T-helper 2 cell treated with Interferon-gamma antibody and Interleukin-4, amounts not matched to agents 5 μg/mL and 100 μg/mL, for 36 hours (primary cell): ENCODE results near the gene NISCH.

Source experiments
- DNase-seq: peaks from one replicate; pipeline ENCODE4 v3.0.0; 2021; ENCODE audit warnings: low spot score
- H3K27ac Mint-ChIP-seq: one replicate; pipeline ENCODE4 v1.8.0; 2021; ENCODE audit warnings: mild to moderate bottlenecking, mixed read lengths
- H3K27me3 Mint-ChIP-seq: one replicate; pipeline ENCODE4 v1.8.0; 2021; ENCODE audit warnings: low read depth, mixed read lengths
- H3K36me3 Mint-ChIP-seq: one replicate; pipeline ENCODE4 v1.8.0; 2021; ENCODE audit warnings: low read depth, mixed read lengths
- H3K4me1 Mint-ChIP-seq: one replicate; pipeline ENCODE4 v1.8.0; 2021; ENCODE audit warnings: low read depth, mixed read lengths
- H3K4me3 Mint-ChIP-seq: one replicate; pipeline ENCODE4 v1.8.0; 2022; ENCODE audit warnings: mild to moderate bottlenecking, moderate library complexity, mixed read lengths
- H3K9me3 Mint-ChIP-seq: one replicate; pipeline ENCODE4 v1.8.0; 2021; ENCODE audit warnings: mixed read lengths

NISCH gene

DNA sequence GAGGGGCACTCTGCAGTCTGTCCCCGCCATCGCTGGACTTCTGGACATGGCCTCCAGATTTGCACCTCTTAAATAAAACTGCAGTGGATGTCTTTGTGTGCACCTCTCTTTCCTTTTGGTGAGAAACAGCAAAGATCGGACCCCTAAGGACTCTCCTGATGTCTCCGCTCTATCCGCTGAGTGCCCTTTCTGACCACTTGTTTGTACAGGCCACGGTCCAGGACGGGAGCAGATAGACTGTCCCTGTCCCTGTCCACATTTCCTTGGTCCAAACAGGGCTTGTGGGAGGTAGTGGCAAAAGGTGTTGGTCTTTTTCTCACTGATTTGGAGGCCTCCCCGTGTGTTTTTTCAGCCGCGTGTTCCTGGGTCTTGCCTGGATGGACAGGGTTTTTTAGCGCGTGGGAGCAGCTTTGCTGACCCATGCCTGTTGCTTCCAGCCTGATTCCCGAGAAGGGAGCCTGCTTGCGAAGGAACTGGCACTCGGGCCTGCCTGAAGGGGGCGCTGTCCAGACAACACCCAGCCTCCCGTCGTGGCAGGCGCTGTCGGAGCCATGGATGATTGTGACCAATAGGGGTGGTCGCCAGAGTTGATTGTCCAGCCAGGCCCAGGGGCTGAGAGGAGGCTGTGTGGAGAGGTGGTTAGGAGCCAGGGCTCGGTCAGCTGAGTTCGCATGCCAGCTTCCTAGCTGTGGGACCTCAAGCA is 26.6 kb downstream of the NISCH start:
- H3K9me3 Mint-ChIP-seq, result no peaks in the 10 kb centered on the region
- no peak overlapping the region for H3K27ac Mint-ChIP-seq
- H3K4me3 Mint-ChIP-seq, result no peak overlapping the region
- no peaks in the 10 kb centered on the region for H3K4me1 Mint-ChIP-seq
- H3K36me3 Mint-ChIP-seq, result peaks cover 24% of the 10 kb centered on the region
- DNase-seq, result no peak
- no peaks in the 10 kb centered on the region for H3K27me3 Mint-ChIP-seq

- Mint-ChIP-seq H3K27me3 (no peaks in the 10 kb centered on the region), H3K4me1 (no peaks in the 10 kb centered on the region), H3K9me3 (no peaks in the 10 kb centered on the region), H3K27ac (no peak overlapping the region), H3K36me3 (peaks cover 20% of the 10 kb centered on the region), H3K4me3 (no peak overlapping the region)
- no peak for DNase-seq
These were observed 27.7 kb downstream of the NISCH start for GRCh38 chr3:52483081-52483480.

GRCh38 chr3:52483577-52484381 is 28.4 kb downstream of the NISCH start:
- Mint-ChIP-seq H3K4me1 (no peaks in the 10 kb centered on the region), H3K4me3 (no peak overlapping the region), H3K27me3 (no peaks in the 10 kb centered on the region), H3K9me3 (no peaks in the 10 kb centered on the region), H3K36me3 (peaks cover 19% of the 10 kb centered on the region), H3K27ac (no peak overlapping the region)
- no peak for DNase-seq

DNA sequence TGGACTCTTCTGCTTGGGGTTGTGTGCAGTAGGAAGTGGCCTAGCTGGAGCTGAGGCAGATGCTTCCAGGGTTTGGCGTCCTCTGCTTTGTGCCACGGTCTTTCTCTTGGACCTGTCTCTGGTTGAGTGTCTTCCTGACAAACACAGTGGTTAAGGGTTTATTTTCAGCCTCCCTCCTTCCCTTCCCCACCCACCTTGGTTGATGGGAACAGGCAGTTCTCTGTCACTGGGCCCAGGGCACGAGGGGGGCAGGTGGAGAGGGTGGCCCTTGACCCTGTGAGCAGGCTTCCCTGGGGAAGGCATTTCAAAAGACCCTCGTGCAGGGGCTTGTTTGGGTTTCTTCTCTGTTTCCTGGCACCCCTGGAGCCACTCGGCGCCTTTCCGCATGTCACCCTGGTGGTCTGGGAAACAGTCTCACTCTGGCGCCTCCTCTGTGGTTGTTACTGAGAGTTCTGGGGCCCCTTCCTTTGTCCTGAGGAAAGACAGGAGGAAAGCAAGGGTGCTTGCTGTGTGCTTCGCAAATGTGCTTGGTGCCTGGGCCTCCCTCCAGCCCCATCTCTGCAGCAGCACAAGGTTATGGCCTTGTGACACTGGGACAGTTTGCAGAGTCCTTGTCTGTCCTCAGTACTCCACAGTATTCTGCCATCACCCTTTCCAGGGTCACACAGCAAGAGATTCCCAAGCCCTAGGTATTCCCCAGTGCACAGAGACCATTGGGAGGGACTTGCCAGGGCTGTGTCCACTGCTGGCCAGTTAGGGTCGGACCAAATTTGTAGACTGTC is 29.5 kb downstream of the NISCH start:
- Mint-ChIP-seq H3K4me1 (no peaks in the 10 kb centered on the region), H3K27ac (no peak overlapping the region), H3K9me3 (no peaks in the 10 kb centered on the region), H3K27me3 (no peaks in the 10 kb centered on the region), H3K36me3 (peaks cover 16% of the 10 kb centered on the region), H3K4me3 (no peak overlapping the region)
- DNase-seq, result no peak

- H3K27ac Mint-ChIP-seq, result no peak overlapping the region
- H3K4me1 Mint-ChIP-seq, result no peaks in the 10 kb centered on the region
- DNase-seq, result no peak
- H3K9me3 Mint-ChIP-seq, result no peaks in the 10 kb centered on the region
- peaks cover 12% of the 10 kb centered on the region for H3K36me3 Mint-ChIP-seq
- no peaks in the 10 kb centered on the region for H3K27me3 Mint-ChIP-seq
- H3K4me3 Mint-ChIP-seq, result no peak overlapping the region
These were observed 31.8 kb downstream of the NISCH start for GRCh38 chr3:52487050-52487787.

- H3K27me3 Mint-ChIP-seq, result no peaks in the 10 kb centered on the region
- no peaks in the 10 kb centered on the region for H3K4me1 Mint-ChIP-seq
- H3K9me3 Mint-ChIP-seq, result no peaks in the 10 kb centered on the region
- no peak overlapping the region for H3K4me3 Mint-ChIP-seq
- no peak overlapping the region for H3K27ac Mint-ChIP-seq
- H3K36me3 Mint-ChIP-seq, result peaks cover 15% of the 10 kb centered on the region
- no peak for DNase-seq
These were observed 32.6 kb downstream of the NISCH start for GRCh38 chr3:52487788-52488691.

DNA sequence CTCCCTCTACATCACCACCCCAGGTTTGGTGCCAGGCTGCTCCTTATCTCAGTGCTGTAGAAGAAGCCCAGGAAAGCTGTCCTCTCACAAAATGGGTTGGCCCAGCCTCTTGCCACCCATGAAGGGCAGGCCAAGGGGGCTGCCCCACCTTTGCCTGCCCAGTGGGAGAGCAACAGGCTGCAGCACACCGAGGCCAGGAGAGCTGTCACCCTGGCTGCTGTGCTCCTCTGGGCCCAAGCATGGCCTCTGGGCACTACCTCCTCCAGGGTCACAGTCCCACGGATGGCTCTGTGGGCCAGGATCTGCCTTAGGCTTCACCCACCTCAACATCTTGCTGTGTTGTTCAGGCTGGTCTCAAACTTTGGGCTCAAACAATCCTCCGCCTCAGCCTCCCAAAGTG is 33.3 kb downstream of the NISCH start:
- Mint-ChIP-seq H3K4me1 (no peaks in the 10 kb centered on the region), H3K27me3 (no peaks in the 10 kb centered on the region), H3K36me3 (peaks cover 15% of the 10 kb centered on the region), H3K4me3 (no peak overlapping the region), H3K27ac (no peak overlapping the region), H3K9me3 (no peaks in the 10 kb centered on the region)
- DNase-seq, result no peak

DNA sequence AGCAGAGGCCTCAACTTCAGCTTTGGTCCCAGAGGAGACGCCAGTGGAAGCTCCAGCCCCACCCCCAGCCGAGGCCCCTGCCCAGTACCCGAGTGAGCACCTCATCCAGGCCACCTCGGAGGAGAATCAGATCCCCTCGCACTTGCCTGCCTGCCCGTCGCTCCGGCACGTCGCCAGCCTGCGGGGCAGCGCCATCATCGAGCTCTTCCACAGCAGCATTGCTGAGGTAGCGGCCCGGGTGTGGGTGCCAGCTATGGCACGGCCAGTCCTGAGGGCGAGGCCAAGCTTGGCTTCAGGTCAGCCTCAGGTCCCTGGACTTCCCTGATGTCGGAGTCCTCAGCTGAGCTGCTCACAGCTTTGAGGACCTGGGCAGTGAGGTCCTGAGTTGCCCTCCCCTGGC is 34.0 kb downstream of the NISCH start:
- Mint-ChIP-seq H3K36me3 (peaks cover 15% of the 10 kb centered on the region), H3K27me3 (no peaks in the 10 kb centered on the region), H3K9me3 (no peaks in the 10 kb centered on the region), H3K4me1 (no peaks in the 10 kb centered on the region), H3K4me3 (no peak overlapping the region), H3K27ac (no peak overlapping the region)
- no peak for DNase-seq

GRCh38 chr3:52490035-52490938 is 34.9 kb downstream of the NISCH start:
- no peak overlapping the region for H3K4me3 Mint-ChIP-seq
- H3K36me3 Mint-ChIP-seq, result peaks cover 15% of the 10 kb centered on the region
- H3K9me3 Mint-ChIP-seq, result no peaks in the 10 kb centered on the region
- H3K27me3 Mint-ChIP-seq, result no peaks in the 10 kb centered on the region
- H3K27ac Mint-ChIP-seq, result no peak overlapping the region
- H3K4me1 Mint-ChIP-seq, result no peaks in the 10 kb centered on the region
- DNase-seq, result no peak

DNA sequence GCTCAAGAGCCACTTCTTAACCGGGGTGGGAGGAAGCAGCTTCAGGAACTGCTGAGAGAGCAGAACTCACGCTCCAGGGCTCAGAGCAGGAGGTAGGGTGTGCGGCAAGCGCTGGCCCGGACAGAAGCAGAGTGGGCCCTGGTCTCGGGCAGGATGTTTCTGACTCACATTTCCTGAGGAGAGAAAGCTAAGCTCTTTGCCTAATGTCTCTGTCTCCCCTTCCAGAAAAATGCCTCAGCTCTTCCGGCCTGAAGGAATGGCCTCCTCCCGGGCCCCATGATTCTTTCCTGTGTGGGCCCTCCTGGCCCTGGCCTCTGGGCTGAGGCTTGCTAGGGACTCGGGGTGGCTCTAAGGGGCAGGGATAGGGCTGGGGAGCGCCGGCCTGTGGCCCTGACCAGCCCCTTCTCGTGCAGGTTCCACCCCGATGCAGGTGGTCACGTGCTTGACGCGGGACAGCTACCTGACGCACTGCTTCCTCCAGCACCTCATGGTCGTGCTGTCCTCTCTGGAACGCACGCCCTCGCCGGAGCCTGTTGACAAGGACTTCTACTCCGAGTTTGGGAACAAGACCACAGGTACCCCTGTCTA is 35.6 kb downstream of the NISCH start:
- H3K4me1 Mint-ChIP-seq, result no peaks in the 10 kb centered on the region
- no peak overlapping the region for H3K27ac Mint-ChIP-seq
- DNase-seq, result no peak
- H3K36me3 Mint-ChIP-seq, result peaks cover 15% of the 10 kb centered on the region
- H3K27me3 Mint-ChIP-seq, result no peaks in the 10 kb centered on the region
- H3K9me3 Mint-ChIP-seq, result no peaks in the 10 kb centered on the region
- no peak overlapping the region for H3K4me3 Mint-ChIP-seq

DNA sequence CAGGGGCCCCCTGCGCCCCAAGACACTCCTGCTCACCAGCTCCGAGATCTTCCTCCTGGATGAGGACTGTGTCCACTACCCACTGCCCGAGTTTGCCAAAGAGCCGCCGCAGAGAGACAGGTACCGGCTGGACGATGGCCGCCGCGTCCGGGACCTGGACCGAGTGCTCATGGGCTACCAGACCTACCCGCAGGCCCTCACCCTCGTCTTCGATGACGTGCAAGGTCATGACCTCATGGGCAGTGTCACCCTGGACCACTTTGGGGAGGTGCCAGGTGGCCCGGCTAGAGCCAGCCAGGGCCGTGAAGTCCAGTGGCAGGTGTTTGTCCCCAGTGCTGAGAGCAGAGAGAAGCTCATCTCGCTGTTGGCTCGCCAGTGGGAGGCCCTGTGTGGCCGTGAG is 36.7 kb downstream of the NISCH start:
- H3K9me3 Mint-ChIP-seq, result no peaks in the 10 kb centered on the region
- peaks cover 15% of the 10 kb centered on the region for H3K36me3 Mint-ChIP-seq
- no peaks in the 10 kb centered on the region for H3K27me3 Mint-ChIP-seq
- no peak overlapping the region for H3K27ac Mint-ChIP-seq
- H3K4me3 Mint-ChIP-seq, result no peak overlapping the region
- no peak for DNase-seq
- H3K4me1 Mint-ChIP-seq, result no peaks in the 10 kb centered on the region
